NCI-H146 treated with DMSO at 0.1 percent for 48 hours (cell line): ENCODE data around the gene MYEOV.

Experiments used
- DNase-seq: peaks from one replicate; lab custom pipeline; 2025; ENCODE audit not compliant: unreplicated experiment; lab: John Stamatoyannopoulos, UW

Gene MYEOV

DNA sequence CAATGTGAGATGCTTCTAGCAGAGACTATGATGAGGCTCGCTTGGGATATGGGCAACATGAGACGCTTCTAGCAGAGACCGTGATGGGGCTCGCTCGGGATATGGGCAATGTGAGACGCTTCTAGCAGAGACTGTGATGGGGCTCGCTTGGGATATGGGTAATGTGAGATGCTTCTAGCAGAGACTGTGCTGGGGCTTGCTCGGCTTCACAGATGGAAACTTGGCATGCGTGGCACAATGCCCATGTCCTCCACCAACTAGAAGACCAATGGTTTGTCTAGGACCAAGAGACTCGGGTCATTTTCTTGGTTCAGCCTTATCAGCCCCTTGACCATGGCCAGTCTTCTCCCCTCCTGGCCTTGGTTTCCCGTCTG, 7.1 kb downstream of the MYEOV start:
- no peak for DNase-seq

DNA sequence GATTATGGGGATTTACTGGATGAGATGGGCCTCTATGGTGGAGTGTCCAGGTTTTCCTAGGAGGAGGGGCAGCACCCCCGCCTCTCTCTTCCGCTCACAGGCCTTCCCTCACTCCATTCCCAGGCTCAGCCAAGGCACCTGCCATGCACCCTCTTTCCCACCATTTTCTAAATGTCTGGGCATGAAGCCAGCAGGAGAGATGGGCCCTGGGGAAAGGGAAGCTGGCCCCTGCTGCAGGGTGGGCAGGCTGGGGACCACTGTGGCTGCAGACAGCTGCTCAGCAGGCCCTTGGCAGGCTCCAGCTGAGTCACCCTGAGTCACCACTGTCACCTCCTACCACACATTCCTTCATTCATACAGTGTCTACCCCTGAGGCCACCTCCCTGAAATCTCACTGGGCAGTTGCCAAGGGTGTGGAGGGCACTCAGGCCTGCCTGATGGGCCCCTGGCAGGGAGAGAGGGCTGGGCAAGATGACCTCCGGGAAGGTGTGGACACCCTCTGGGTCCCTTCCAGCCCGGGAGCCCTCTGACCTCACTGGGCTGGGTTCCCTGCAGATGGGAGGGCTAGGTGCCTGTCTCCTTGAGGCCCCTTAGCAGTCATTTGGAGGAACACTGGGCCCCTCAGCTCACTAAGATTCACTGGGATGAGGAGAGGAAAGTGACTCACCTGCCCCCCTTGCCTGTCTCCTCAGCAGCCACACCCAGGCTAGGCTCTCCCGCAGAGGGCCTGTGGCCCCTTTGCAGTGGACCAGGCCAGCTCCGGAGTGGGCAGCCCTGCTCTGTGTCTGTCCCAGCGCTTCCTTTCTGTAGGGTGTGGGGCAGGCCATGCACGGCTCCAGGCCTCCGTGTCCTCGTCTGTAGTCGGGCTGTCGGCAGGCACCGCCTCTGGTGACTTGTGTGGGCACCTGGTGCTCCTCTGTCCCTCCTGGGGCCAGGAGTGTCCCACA, 7.8 kb downstream of the MYEOV start:
- no peak for DNase-seq

DNA sequence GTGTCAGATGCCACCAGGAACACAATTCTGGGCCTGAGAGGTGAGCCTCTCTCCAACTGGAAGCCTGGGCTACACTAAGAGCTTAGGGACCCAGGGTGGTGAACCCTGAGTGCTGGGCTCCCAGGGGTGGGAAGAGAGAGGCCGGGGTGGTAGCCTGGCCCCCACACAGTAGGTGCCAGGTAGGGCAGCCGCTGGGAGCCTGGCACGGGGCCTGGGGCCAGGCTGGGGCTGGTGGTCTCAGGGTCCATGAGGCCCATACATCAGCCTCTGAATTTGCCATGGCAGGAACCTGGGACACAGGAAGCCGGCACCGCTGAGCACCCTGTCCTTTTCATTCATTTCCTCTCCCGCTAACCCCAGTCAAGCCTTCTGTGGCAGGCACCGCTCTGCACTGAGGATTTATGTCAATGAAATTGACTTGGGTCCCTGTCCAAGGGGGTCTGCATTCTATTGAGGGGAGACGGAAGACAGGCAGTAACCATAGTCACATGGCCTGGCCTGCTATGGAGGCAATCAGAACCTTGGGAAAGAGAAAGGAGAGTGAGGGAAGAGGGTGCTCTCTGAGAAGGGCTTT, 8.6 kb downstream of the MYEOV start:
- DNase-seq: no peak

DNA sequence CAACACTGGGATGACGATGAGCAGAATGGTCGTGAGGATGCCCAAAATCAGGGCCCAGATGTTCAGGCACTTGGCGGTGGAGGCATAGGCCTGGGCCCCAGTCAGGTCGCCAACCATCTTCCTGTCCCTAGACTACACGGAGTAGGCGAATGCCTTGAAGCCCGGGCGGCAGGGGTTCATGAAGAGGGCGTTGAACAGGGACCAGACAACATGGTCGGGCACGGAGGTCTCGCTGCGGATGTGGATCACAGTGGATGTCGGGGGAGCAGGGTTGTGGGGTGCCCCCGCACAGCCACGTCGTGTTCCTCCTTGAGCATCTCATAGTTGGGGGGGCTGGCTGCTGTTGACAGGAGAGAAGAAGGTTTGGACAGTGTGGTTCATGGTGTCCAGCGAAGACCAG, 9.5 kb downstream of the MYEOV start:
- no peak for DNase-seq

DNA sequence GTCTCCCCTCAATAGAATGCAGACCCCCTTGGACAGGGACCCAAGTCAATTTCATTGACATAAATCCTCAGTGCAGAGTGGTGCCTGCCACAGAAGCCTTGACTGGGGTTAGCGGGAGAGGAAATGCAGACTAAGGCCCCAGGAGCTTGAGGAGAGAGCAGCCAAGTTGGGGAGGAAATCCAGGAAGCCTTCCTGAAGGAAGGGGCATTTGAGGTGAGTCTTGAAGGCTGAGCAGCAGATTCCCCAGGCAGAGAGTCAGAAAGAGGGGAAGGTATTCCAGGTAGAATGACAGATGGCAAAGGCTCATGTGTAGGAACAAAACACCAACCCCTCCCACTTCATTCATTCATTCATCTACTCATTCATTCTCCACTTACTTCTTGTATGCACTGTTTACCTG, 10.3 kb downstream of the MYEOV start:
- DNase-seq: no peak

DNA sequence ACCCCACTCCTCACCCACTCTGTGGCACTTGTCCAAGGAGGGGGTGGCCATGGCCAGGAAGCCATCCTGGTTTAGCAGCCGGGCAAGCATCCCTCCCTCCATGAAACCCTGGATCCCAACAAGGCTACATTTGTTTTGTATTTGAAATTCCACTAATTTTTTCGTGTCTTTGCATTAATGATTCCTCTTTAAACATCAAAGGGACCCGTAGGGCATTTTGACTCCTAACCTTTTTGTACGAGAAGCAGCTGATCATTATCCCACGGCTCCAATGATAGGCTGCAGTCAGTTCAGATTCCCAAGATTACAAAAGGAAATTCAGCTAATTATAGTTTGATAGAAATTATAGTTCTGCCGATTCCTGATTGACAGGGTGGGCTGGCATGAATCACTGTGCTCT, 10.7 kb downstream of the MYEOV start:
- DNase-seq: no peak

DNA sequence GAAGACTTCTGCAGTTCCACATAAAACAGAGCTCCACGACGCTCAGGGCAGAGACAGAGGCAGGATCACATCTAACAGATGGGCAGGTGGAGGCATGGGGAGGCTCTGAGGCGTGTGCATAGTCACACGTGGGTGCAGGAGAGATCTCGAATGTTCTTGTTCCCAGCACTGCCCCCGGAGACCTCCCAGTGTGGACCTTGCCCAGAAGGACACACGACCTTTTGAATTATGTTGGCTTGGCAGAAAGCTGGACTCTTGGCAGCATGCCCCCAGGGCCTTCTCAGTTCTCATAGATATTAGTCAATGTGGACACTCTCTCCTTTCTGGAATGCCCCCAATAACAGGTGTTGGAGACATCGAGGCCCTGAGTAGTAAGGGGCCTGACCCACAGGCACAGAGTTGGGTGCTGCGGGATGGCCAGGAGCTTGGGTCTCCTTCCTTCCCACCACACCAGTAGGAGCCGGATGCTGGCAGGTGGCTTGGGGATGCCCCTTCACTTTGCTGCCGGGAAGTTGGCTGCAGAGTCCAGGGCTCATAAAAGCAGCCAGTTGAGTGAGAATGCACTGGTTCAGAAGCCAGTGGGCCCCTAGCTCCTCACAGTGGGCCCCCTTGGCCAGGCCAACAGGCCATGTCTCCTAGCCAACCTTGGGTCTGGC, 12.1 kb downstream of the MYEOV start:
- no peak for DNase-seq

DNA sequence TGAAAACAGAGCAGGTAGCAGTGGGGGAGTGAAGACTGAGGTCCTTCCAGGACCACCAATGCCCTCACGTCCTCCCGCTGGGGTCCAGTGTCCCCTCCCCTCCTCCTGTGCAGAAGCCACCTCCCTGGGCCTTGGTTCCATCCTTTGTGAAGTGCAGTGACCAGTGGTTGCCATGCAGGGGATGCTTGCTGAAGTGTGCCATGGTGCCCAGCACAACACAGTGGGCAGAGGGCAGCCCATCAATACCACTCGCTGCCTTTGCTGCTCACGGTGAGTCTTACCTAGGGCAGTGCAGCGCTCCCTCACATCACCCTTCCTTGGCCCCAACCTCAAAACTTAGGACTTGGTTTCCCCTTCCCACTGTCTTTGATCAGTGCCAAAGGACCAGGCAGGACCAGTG, 12.9 kb downstream of the MYEOV start:
- DNase-seq: no peak

DNA sequence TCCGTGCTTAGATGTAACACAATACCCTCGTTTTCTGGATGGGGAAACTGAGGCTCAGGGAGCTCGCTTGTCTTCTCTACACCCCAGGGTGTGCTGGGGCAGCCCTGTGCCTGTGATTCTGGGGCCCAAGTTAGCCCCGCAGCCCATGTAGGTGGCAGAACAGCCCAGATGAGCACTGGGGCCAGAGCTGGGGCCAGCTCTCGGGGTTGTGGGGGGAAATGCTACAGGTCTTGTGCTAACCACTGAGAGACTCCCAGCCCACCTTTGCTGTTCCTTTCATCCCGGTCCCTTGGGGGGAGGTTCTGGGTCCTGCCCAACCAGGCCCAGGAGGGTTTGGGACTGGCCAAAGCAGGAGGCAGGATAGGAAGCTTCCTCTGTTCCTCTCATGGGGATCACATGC, 13.5 kb downstream of the MYEOV start:
- no peak for DNase-seq

DNA sequence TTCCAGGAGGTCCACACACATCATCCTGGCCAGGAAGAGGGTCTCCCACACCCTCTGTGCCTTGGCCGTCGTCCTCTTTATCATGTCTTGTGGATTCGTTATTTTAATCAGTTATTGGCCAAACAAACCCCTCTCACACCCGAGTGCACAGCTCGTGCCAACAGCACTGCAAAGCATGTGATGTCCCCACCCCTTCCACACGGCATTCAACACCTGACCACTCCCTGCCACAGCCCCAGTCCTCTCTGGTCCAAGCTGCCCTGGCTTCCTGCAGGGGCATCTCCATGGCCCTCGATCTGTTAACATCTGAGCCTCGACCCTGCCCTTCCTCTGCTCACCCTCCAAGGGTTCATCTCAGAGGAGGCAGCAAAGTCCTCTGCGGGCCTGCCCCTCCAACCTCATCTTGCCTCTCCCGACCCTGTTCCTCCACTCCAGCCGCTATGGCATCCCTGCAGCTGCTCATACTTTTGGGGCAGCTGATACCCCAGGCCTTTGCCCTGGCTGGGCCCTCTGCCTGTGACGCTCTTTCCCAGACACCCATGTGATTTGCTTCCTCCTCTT, 14.0 kb downstream of the MYEOV start:
- no peak for DNase-seq

DNA sequence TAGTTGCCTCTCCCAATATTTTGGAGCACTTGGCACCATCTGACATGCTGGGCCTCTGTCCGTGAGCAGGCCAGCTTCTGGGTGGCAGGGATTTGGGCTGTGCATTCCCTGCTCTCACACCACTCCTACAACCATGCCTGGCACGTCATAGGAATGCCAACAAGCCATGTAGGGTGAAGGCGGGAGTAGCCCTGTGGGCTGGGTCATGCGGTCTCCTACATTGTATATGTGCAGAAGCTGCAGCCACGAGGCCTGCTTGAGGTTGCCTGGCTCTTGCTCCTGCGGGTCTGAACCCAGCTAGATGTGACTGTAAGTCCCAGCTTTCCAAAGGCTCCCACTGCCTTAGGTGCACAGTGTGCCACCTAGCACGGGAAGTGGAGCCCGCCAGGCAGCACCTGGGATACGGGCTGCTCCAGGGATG, 14.5 kb downstream of the MYEOV start:
- DNase-seq: no peak

DNA sequence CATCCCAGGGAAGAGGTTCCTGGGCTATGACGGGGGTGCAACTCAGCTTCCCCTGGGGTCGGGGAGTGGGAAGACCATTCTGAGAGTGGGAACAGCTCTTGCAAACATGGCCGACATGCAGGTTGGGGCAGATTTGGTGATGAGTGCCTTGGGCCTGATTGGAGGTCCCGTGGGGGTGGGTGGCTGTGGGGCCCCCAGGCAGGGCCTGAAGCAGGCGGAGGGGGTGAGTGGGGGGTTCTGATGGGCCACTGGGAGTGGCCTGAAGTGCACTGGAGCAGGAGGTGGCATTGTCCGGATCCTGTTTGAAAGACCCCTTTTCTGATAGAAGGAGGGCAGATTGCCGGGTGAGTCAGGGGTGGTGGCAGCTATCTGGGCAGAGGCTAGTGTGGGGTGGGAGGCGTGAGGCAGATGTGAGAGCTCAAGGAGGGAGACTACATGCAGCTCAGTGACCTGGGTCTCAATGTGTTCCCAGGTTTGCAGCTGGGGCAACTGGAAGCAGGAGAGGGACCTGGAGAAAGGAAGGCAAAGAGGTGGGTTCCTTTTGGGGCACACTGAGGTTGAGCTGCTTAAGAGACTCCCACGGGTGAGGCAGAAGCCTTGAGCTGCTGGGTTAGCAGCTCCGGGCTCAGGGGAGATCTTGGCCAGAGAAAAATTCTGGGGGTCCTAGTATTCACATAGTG, 15.1 kb downstream of the MYEOV start:
- no peak for DNase-seq

DNA sequence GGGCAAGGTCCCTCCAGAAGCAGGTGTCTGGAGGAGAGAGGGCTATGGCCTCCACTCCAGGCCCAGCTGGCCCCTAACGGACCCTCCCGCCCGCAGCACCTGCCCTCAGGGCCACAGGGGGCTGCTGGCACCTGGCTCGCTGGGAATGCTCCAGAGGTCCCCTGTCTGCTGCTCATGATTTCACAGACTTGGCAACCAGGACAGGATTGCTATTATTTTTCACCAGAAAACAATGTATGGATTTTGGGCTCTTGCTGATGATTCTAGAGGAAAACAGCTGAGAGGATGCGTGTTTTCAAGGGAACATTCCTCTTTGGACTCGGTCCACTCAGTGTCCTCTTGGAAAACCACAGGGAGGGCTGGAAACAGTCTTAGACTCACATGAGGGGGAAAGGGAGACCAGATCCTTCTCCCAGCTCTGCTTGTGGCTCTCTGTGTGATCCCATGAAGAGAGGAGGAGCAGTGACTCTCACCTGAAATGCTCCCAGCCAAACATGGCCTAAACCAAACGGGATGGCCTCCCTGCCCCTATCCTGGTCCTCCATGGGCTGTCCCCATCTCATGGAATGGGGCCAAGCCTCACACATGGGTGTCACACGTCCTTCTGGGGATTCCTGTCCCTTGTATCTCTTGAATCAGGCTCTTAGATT, 15.8 kb downstream of the MYEOV start:
- DNase-seq: no peak

DNA sequence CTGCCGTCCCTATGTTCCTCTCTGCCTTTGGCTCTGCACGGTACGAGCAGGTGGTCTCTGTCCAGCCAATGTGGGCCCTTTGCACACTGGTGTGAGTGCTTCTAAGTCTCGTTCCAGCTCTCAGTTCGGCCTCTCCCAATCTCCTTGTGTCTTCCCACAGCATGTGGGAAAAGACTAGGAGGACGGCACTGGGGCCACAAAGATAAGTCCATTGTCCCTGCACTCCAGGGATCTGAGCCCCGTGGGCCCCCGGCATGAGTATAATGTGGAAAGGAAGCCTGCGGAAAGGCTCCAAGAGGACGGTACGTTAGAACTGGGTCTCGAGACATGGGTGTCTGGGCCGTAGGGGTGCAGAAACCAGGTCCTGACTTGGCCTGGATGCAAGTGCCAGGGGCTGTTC, 16.4 kb downstream of the MYEOV start:
- no peak for DNase-seq

DNA sequence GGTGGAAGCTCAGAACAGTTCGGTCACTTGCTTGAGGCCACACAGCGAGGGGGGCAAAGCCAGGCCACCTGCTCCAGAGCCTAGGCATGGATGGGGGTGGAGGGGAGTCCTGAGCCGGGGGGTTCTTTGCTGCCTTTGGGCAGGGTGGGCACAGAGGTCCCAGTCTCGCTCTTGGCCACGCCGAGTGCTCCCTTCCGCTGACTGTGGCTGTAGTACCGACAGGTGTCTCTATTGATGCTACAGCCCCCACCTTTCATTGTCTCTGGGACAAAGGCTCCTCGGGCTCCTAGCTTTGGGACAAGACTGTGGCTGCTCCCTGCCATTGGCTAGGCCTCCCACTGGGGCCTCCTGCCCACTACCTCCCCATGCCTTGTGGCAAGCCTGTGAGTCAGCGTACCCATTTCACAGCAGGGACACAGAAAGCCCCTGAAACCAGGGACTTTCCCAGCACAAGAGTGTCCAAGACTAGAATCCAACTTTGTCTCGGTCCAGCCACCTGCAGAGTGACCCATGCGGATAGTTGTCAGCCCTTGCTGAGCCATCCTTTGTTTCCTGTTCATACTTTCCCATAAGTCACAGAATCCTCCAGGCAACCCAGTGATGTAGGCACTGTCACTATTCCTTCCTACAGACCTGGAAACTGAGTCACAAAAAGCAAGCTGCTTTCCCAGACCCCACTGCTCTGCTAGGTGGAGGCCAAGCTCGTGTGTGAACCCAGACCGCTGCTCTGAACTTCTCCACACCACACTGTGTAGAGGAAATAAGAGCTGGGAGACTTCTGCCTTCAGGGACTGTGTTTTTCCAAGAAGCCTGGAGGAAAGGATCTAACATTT, 17.2 kb downstream of the MYEOV start:
- DNase-seq: no peak

DNA sequence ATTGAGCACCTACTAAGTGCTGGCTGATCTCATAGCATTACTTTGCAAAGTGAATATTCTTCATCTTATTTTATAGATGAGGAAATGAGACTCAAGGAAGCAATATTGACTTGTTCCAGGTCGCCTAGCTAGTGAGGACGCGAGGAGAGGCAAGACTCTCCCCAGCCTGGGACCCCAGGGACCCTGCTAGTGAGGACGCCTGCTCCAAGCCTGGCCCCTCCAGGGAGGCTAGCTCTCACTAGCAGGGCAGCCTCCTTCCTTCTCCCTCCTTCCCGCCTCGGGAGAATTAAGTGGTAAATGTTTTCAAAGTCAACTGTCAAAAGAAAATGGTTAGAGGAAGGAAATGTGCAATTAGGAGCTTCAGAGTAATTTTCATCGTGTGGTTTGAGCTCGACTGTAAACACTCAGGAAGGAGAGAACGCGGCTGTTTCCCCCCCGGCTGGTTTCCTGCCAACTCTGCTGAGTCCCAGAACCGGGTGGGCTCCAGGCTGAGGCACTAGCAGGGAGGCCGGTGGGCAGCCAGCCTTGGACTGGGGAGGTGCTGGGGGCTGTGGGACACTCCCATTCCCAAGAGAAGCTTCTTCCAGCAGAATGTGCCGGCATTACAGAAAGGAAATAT, 17.9 kb downstream of the MYEOV start:
- DNase-seq: no peak

DNA sequence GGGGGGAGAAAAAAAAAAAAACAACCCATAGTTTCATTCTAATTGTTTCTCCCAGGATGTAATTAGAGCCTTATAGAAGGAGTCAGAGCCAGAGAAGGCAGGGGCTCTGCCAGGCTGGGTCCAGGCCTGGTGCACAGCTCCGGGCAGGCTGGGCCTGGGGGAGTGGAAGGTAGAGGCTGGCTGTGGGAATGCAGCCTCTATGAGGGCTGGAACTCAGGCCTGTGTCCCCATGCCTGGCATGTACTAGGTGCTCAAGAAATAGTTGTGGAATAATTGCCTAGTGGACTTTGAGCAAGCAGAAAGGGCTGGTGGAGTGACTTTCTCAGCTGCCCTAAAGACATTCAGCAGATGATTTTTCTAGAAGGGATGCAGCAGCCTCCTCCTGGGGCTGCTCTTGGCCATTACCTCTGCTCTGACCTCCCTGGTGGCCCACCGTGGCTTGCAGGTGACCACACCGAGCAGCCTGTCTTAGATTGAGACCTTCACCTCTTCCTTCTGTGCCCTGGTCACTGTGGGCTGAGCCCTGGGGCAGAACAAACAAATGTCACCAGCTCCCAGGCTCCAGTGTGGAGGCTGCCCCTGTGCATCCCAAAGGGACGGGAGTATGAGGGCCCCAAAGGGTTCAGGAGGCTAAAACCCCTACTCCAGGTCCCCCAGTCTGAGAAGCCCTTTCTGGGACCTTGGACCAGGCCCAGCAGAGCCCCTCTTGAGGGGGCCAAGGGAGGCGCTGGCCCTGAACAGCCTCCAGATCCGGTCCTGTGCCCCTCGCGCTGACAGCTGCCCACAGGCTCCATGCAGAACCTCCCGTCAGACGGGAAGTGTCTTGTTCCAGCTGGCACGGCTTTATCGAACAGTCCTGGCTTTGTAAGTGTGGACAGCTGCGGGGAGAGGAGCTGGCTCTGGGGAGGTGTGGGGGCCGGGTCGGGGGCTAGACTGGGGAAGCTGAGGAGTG, 18.8 kb downstream of the MYEOV start:
- no peak for DNase-seq

DNA sequence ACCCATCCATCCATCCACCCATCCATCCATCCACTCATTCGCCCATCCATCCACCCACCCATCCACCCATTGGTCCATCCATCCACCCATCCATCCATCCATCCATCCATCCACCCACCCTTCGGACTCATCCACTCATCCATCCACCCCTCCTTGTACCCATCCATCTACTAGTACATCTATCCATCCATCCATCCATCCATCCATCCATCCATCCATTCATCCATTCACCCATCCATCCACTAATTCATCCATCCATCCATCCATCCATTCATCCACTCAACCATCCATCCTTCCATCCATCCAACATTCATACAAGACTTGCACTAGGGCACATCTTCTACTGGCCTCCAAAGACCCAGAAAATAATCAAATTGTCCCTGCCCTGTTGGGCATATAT, 20.0 kb downstream of the MYEOV start:
- DNase-seq: no peak
